ENCODE data around the gene NPAS3.

Gene NPAS3

DNA sequence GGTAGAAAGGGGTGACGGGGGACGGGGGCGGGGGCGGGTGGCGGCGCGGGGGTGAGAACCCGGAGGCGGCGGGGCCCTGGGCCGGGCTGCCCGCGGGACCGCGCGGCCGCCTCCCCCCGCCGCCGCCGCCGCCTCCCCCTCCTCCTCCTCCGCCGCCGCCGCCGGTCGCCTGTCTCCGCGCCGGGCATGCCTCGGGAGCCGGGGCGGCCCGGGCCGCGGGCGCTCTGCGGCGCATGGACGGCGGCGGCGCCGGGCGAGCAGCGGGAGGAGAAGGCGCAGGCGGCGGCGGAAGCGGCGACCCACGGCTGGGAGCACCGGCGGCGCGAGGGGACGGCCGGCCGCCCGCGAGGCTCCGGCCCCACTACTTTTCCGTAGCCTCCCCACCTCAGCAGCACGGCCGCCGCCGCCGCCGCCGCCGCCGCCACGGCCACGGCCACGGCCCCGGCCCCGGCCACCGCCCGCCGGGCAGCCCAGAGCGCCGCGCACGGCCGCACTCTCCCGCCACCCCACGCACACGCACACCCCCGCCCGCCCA is at the start of gene NPAS3:
Gene NPAS3, plus strand, starts transcription at position 161 of the 535 bp plus-strand sequence.
- peak within 1 kb of the TSS; percentile 72 for H3K9ac ChIP-seq (ENCODE audit: insufficient read length)
- no peak for TF ChIP-seq POLR2AphosphoS5 (IDR thresholded peaks at IDR 0.05; ENCODE audit: borderline replicate concordance, low read depth, low read length)
- TF ChIP-seq EZH2 (IDR thresholded peaks at IDR 0.05), result no peak
- no peak for TF ChIP-seq FOXP2 (optimal IDR thresholded peaks at IDR 0.05; ENCODE audit: control extremely low read depth, extremely low read length, insufficient read depth)
- H3K36me3 ChIP-seq (ENCODE audit: insufficient read depth, low read length), result no peaks in the 10 kb centered on the region
- peak within 1 kb of the TSS; percentile 87 for H3K27ac ChIP-seq
- peak within 1 kb of the TSS; percentile 83 for H3K4me3 ChIP-seq
- H3K9me3 ChIP-seq (ENCODE audit: low read depth, low read length), result no peaks in the 10 kb centered on the region
- DNase-seq (ENCODE audit: low read depth, low spot score), result no peak

DNA sequence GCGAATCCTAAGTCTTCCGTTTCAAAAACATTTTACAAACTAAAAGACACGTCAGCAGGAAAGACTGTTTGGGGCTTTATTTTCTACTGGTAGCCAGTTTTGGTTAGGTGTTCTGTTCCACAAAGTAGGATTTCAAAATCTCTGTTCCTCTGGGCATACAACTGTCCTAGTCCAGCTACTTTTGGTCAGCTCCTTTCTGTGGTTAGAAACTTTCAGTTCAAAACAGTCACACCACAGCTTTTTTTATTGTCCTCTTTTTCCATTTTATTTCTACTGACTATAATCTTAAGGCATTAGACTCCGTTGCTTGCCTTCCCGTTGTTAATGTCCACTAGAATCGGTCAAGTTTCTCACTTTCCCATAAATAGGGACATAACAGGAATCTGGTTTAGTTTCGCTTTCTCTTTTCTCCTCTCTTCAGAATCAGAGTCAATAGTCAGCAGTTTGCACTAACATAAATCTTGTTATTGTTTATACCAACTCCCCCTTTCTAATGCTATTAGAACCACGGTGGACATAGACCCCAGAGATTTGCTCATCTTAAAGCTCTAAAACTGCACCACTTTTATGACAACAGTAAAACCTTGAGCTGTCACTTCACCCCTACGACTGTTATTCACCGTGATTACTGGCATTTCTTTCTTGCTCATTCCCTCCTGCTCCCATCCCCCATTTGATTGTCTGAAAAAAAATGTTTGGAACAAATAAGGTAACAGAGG is 41.5 kb upstream of the NPAS3 start:
- Histone ChIP-seq H3K9ac (ENCODE audit: insufficient read length) (no peak overlapping the region), H3K4me3 (peak overlapping the region; percentile 32; the same call in 1 of the 2 replicates), H3K36me3 (ENCODE audit: insufficient read depth, low read length) (no peaks in the 10 kb centered on the region), H3K9me3 (ENCODE audit: low read depth, low read length) (no peaks in the 10 kb centered on the region), H3K27ac (no peak overlapping the region)
- no peak for DNase-seq (ENCODE audit: low read depth, low spot score)
- TF ChIP-seq POLR2AphosphoS5 (IDR thresholded peaks at IDR 0.05; ENCODE audit: borderline replicate concordance, low read depth, low read length) (no peak), EZH2 (IDR thresholded peaks at IDR 0.05) (no peak)

DNA sequence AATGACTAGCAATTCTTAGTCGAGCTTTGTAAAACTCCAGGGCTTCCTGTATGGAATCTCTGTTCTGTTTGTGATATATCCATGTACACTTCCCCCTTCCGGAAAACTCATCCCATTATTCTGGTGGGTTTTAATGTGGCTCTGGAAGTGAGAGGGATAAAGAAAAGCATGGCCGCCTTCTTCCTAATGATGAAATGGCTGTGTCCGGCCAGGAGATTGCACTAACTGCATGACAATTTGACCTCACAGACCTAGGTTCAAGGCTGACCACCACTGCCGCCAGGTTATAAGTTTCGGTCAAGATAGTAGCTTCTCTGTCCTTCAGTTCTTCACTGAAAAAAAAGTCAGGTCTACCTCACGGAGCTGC is 41.0 kb upstream of the NPAS3 start:
- Histone ChIP-seq H3K9me3 (ENCODE audit: low read depth, low read length) (no peaks in the 10 kb centered on the region), H3K27ac (no peak overlapping the region), H3K9ac (ENCODE audit: insufficient read length) (no peak overlapping the region), H3K4me3 (no peak overlapping the region; the same call in 1 of the 2 replicates), H3K36me3 (ENCODE audit: insufficient read depth, low read length) (no peaks in the 10 kb centered on the region)
- no peak for TF ChIP-seq POLR2AphosphoS5 (IDR thresholded peaks at IDR 0.05; ENCODE audit: borderline replicate concordance, low read depth, low read length)
- no peak for TF ChIP-seq FOXP2 (optimal IDR thresholded peaks at IDR 0.05; ENCODE audit: control extremely low read depth, extremely low read length, insufficient read depth)
- TF ChIP-seq EZH2 (IDR thresholded peaks at IDR 0.05), result no peak
- DNase-seq (ENCODE audit: low read depth, low spot score), result no peak

DNA sequence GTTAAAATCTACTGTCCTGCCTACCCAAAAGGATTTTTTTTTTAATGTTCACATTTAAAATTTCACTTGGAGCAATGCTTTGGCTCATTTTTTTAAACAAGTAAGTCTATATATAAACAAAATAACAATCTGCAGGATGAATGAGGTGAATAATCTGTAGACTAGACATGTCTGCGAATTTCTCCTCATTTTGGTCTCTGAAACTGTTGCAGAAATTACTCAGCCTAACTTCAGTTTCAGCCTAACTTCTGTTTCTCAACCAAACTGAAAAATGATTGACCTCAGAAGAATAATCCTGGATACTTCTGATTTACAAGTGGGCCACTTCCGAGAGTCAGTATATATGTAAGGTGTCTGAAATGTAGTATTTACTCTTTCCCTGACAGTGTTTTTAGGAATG is 39.8 kb upstream of the NPAS3 start:
- TF ChIP-seq EZH2 (IDR thresholded peaks at IDR 0.05) (no peak), POLR2AphosphoS5 (IDR thresholded peaks at IDR 0.05; ENCODE audit: borderline replicate concordance, low read depth, low read length) (no peak), FOXP2 (optimal IDR thresholded peaks at IDR 0.05; ENCODE audit: control extremely low read depth, extremely low read length, insufficient read depth) (no peak)
- Histone ChIP-seq H3K4me3 (no peak overlapping the region), H3K27ac (no peak overlapping the region), H3K9me3 (ENCODE audit: low read depth, low read length) (no peaks in the 10 kb centered on the region), H3K9ac (ENCODE audit: insufficient read length) (no peak overlapping the region), H3K36me3 (ENCODE audit: insufficient read depth, low read length) (no peaks in the 10 kb centered on the region)
- no peak for DNase-seq (ENCODE audit: low read depth, low spot score)

- no peak for DNase-seq (ENCODE audit: low read depth, low spot score)
- TF ChIP-seq FOXP2 (optimal IDR thresholded peaks at IDR 0.05; ENCODE audit: control extremely low read depth, extremely low read length, insufficient read depth) (no peak), EZH2 (IDR thresholded peaks at IDR 0.05) (no peak), POLR2AphosphoS5 (IDR thresholded peaks at IDR 0.05; ENCODE audit: borderline replicate concordance, low read depth, low read length) (no peak)
- no peaks in the 10 kb centered on the region for H3K9me3 ChIP-seq (ENCODE audit: low read depth, low read length)
- no peak overlapping the region for H3K4me3 ChIP-seq
- H3K9ac ChIP-seq (ENCODE audit: insufficient read length), result no peak overlapping the region
- no peak overlapping the region for H3K27ac ChIP-seq
- no peaks in the 10 kb centered on the region for H3K36me3 ChIP-seq (ENCODE audit: insufficient read depth, low read length)
These were observed 38.1 kb upstream of the NPAS3 start for GRCh38 chr14:32900547-32900946.

DNA sequence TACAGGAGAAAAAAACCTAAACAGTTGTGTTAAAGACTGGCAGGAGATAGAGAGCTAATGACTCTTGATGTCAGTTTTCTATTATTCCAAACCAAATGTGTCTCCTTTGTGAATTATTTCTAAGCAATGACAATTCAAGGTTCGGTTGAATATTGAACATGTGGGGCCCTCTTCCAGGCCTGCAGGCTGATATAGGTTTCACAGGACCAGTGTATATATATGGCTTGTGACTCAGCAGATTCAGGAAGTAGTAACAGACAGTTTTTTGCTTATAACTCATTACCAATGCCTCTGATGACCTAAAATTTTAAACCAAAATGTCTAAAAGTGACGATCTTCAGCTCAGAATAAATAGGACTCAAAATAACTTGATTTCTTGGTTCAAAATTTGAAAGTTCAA is 33.7 kb upstream of the NPAS3 start:
- no peak for TF ChIP-seq POLR2AphosphoS5 (IDR thresholded peaks at IDR 0.05; ENCODE audit: borderline replicate concordance, low read depth, low read length)
- no peak for TF ChIP-seq EZH2 (IDR thresholded peaks at IDR 0.05)
- no peak for DNase-seq (ENCODE audit: low read depth, low spot score)
- H3K27ac ChIP-seq, result no peak overlapping the region

GRCh38 chr14:32906672-32907071 is 32.0 kb upstream of the NPAS3 start:
- H3K9me3 ChIP-seq (ENCODE audit: low read depth, low read length), result no peaks in the 10 kb centered on the region
- TF ChIP-seq FOXP2 (optimal IDR thresholded peaks at IDR 0.05; ENCODE audit: control extremely low read depth, extremely low read length, insufficient read depth), result no peak
- TF ChIP-seq EZH2 (IDR thresholded peaks at IDR 0.05), result no peak
- no peak for TF ChIP-seq POLR2AphosphoS5 (IDR thresholded peaks at IDR 0.05; ENCODE audit: borderline replicate concordance, low read depth, low read length)
- H3K36me3 ChIP-seq (ENCODE audit: insufficient read depth, low read length), result no peaks in the 10 kb centered on the region
- H3K4me3 ChIP-seq, result no peak overlapping the region
- DNase-seq (ENCODE audit: low read depth, low spot score), result no peak
- H3K9ac ChIP-seq (ENCODE audit: insufficient read length), result no peak overlapping the region
- H3K27ac ChIP-seq, result no peak overlapping the region

More for the DNA sequence above, 33.7 kb upstream of the NPAS3 start:
- Histone ChIP-seq H3K36me3 (ENCODE audit: insufficient read depth, low read length) (no peaks in the 10 kb centered on the region), H3K9ac (ENCODE audit: insufficient read length) (no peak overlapping the region), H3K4me3 (no peak overlapping the region), H3K9me3 (ENCODE audit: low read depth, low read length) (no peaks in the 10 kb centered on the region)

DNA sequence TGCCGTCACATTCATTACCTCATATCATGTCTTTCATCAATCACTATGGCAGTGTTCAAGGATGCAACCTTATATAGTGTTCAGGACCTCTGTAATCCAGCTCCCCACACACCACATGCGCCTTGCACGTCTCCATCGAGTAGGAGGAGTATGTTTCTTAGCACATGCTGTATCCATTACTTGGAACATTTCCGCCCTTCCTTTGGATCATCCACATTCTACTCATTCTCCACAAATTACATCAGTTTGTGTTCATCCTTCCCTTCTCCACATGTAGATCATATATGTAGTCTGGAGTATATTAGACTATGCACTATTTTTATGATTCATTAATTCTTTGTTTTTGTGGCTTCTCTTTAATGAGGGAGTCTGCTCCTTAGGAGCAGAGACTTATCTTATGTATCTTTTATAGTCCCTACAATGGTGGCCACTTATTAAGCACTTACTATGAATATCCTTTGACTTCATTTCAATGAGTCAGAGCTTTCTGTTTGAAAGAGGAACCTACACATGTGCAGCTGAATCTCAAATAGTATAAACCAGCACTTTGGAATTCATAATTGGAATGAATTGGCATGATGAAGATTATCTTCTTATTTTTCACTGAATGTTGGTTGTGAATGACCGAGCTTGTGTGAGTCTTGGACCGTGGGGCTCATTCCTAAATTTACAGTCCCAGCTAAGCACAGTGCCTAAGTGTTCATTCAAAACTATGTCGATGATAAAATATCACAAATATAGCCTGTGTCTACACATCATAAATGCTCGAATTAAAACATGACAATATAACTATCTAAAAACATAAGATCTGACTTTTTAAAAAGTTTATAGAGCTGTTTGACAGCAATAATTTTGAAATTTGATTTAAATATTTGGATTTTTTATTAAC is 30.2 kb upstream of the NPAS3 start:
- Histone ChIP-seq H3K9me3 (ENCODE audit: low read depth, low read length) (no peaks in the 10 kb centered on the region), H3K36me3 (ENCODE audit: insufficient read depth, low read length) (no peaks in the 10 kb centered on the region), H3K9ac (ENCODE audit: insufficient read length) (no peak overlapping the region), H3K27ac (no peak overlapping the region), H3K4me3 (no peak overlapping the region)
- no peak for TF ChIP-seq FOXP2 (optimal IDR thresholded peaks at IDR 0.05; ENCODE audit: control extremely low read depth, extremely low read length, insufficient read depth)
- TF ChIP-seq EZH2 (IDR thresholded peaks at IDR 0.05), result no peak
- no peak for TF ChIP-seq POLR2AphosphoS5 (IDR thresholded peaks at IDR 0.05; ENCODE audit: borderline replicate concordance, low read depth, low read length)
- DNase-seq (ENCODE audit: low read depth, low spot score), result no peak
